OCI-LY7 (cell line): ENCODE data around the gene PATJ. TPM values are rescaled to one million over a fixed set of nuclear protein-coding genes. Genes with fewer than 3 reads are reported as not detected.
"Not testable (repeated sequence)": the region's sequence is repeated elsewhere in the genome, so short reads cannot be mapped to it uniquely, and the experiment has no call there.

ENCODE experiments used
- BruUV-seq: library from RNA; stranded (reverse); fragments of 400-500 nt; replicated peaks from 2 replicates; lab custom pipeline; 2021; lab: Mats Ljungman, UMichigan
- CTCF ChIA-PET: fragments of 300-600 bp; sonication (Branson Sonifier 250); formaldehyde crosslinking; loops from one replicate; lab custom pipeline; 2022; ENCODE audit warnings: antibody characterized with exemption; ENCODE audit not compliant: unreplicated experiment; lab: Charles Lee
- POLR2A ChIA-PET: fragments of 300-600 bp; sonication (Branson Sonifier 250); formaldehyde crosslinking; loops from one replicate; lab custom pipeline; 2022; ENCODE audit warnings: antibody characterized with exemption; lab: Charles Lee
- DNase-seq: peaks from one replicate; pipeline ENCODE4 v3.0.0-alpha.2; 2015; ENCODE audit warnings: low spot score
- H2AFZ ChIP-seq: fragments of 200-600 bp; sonication (generic), shearing (Covaris generic); 2 replicates; pipeline ENCODE4 v1.6.1; 2014; ENCODE audit warnings: mild to moderate bottlenecking, antibody characterized with exemption, low read length, moderate library complexity
- H3K27ac ChIP-seq: fragments of 200-600 bp; sonication (generic); 2 replicates; pipeline ENCODE4 v1.5.1; 2014; ENCODE audit warnings: mixed run types, low read depth, mild to moderate bottlenecking, moderate library complexity, low read length, inconsistent platforms; ENCODE audit not compliant: poor library complexity, severe bottlenecking
- H3K36me3 ChIP-seq: fragments of 200-600 bp; sonication (generic); 2 replicates; pipeline ENCODE4 v1.6.1; 2014; ENCODE audit warnings: mild to moderate bottlenecking, antibody characterized with exemption, low read length, moderate library complexity, mixed read lengths; ENCODE audit not compliant: insufficient read depth
- H3K4me1 ChIP-seq: fragments of 200-600 bp; sonication (generic); 2 replicates; pipeline ENCODE4 v1.5.1; 2014; ENCODE audit warnings: mild to moderate bottlenecking, low read length; ENCODE audit not compliant: insufficient read depth, poor library complexity, severe bottlenecking
- H3K4me2 ChIP-seq: fragments of 200-600 bp; sonication (generic); 2 replicates; pipeline ENCODE4 v1.6.1; 2014; ENCODE audit warnings: mild to moderate bottlenecking, low read length
- H3K4me3 ChIP-seq: fragments of 200-600 bp; sonication (generic); 2 replicates; pipeline ENCODE4 v1.5.1; 2014; ENCODE audit warnings: mild to moderate bottlenecking, low read depth, low read length; ENCODE audit not compliant: poor library complexity, severe bottlenecking
- H3K79me2 ChIP-seq: fragments of 200-600 bp; sonication (generic); 2 replicates; pipeline ENCODE4 v1.6.1; 2016; ENCODE audit warnings: low read depth, mild to moderate bottlenecking, low read length, moderate library complexity, mixed read lengths; ENCODE audit not compliant: insufficient read depth
- H3K9me2 ChIP-seq: fragments of 200-600 bp; sonication (generic); 2 replicates; pipeline ENCODE4 v1.6.1; 2016; ENCODE audit warnings: mild to moderate bottlenecking, low read length, mixed read lengths; ENCODE audit not compliant: insufficient read depth
- H3K9me3 ChIP-seq: fragments of 200-600 bp; sonication (generic); 2 replicates; pipeline ENCODE4 v1.6.1; 2014; ENCODE audit warnings: mild to moderate bottlenecking, mixed run types, low read length, mixed read lengths
- H4K20me1 ChIP-seq: fragments of 200-600 bp; sonication (generic); 2 replicates; pipeline ENCODE4 v1.6.1; 2014; ENCODE audit warnings: mild to moderate bottlenecking, antibody characterized with exemption, low read length, moderate library complexity, mixed read lengths; ENCODE audit not compliant: insufficient read depth
- EZH2phosphoT487 ChIP-seq: fragments of 200-600 bp; sonication (generic); IDR thresholded peaks from 2 replicates; pipeline ENCODE4 v1.6.1; 2018; ENCODE audit warnings: low read depth, borderline replicate concordance, mild to moderate bottlenecking, mixed run types, antibody characterized with exemption, low read length, moderate library complexity, mixed read lengths
- intact Hi-C: fragments of 100-400 bp; cut with micrococcal nuclease; formaldehyde crosslinking; loops from one replicate; pipeline ENCODE4 v1.10.0; 2022; ENCODE audit not compliant: unreplicated experiment
- total RNA-seq, 2 experiments: library from RNA; depleted of rRNA in 1 of 2; stranded (reverse); fragments of >200 nt in 1 of 2; shearing (Covaris generic) in 1 of 2; gene quantifications; 2 replicates each; pipeline ENCODE4 v1.2.3, GENCODE V29; 2014 to 2022
- TF ChIP-seq, protein P1 (sequence below): fragments of 200-600 bp; sonication (generic); conservative IDR thresholded peaks from 2 replicates; pipeline ENCODE4 v1.5.1; 2014; ENCODE audit warnings: mild to moderate bottlenecking, antibody characterized with exemption, low read length, moderate library complexity, mixed read lengths

Gene PATJ
- total RNA-seq, 2 experiments from 2014 or later, result 0.95 to 4.0 TPM

DNA sequence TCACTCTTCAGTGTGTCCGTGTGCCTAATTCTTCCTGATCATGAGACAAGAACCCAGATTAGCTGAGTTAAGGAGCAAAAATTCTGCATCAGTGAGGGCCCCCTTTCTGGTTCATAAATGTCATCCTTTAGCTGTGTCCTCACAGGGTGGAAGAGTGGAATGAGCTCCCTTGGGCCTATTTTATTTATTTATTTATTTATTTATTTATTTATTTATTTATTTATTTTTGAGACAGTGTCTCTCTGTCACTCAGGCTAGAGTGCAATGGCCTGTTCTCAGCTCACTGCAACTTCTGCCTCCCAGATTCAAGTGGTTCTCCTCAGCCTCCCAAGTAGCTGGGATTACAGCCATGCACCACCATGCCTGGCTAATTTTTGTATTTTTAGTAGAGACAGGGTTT is 131.7 kb downstream of the PATJ start:
- Histone ChIP-seq H2AFZ (no peak overlapping the region), H3K4me1 (no peaks in the 10 kb centered on the region), H3K79me2 (no peaks in the 10 kb centered on the region), H4K20me1 (no peaks in the 10 kb centered on the region), H3K4me3 (no peak overlapping the region), H3K9me2 (no peaks in the 10 kb centered on the region), H3K4me2 (no peak overlapping the region), H3K9me3 (no peaks in the 10 kb centered on the region), H3K27ac (no peak overlapping the region), H3K36me3 (no peaks in the 10 kb centered on the region)
- ChIA-PET POLR2A (no interaction called here), CTCF (no interaction called here)
- no TSS peak for BruUV-seq
- DNase-seq, result no peak
- TF ChIP-seq, protein P1, sequence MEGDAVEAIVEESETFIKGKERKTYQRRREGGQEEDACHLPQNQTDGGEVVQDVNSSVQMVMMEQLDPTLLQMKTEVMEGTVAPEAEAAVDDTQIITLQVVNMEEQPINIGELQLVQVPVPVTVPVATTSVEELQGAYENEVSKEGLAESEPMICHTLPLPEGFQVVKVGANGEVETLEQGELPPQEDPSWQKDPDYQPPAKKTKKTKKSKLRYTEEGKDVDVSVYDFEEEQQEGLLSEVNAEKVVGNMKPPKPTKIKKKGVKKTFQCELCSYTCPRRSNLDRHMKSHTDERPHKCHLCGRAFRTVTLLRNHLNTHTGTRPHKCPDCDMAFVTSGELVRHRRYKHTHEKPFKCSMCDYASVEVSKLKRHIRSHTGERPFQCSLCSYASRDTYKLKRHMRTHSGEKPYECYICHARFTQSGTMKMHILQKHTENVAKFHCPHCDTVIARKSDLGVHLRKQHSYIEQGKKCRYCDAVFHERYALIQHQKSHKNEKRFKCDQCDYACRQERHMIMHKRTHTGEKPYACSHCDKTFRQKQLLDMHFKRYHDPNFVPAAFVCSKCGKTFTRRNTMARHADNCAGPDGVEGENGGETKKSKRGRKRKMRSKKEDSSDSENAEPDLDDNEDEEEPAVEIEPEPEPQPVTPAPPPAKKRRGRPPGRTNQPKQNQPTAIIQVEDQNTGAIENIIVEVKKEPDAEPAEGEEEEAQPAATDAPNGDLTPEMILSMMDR, result no peak
- TF ChIP-seq EZH2phosphoT487, result no peak
- intact Hi-C loops, result no loop called here

DNA sequence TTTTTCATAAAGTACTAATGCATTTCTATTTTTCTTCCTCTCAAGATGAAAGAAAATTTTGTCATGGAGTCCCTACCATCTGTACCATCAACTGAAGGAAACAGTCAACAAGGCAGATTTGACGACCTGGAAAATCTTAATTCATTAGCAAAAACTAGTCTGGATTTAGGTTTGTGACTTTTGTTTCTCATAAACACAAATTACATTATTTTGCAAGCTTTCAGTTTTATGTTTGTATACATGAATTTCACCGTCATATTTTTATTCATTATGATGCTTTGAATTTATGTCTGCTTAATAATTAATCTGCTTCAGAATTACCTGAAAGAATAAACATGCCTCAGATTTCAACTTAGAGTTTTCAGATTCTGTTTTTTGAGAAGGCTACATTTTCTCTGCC is 132.9 kb downstream of the PATJ start:
- H3K36me3 ChIP-seq, result no peaks in the 10 kb centered on the region
- BruUV-seq, result no TSS peak
- no peaks in the 10 kb centered on the region for H4K20me1 ChIP-seq
- DNase-seq, result no peak
- H3K9me3 ChIP-seq, result no peaks in the 10 kb centered on the region
- H3K79me2 ChIP-seq, result no peaks in the 10 kb centered on the region
- no peak overlapping the region for H3K4me3 ChIP-seq
- H2AFZ ChIP-seq, result no peak overlapping the region
- no peaks in the 10 kb centered on the region for H3K9me2 ChIP-seq
- ChIA-PET POLR2A (no interaction called here), CTCF (no interaction called here)
- no peaks in the 10 kb centered on the region for H3K4me1 ChIP-seq
- TF ChIP-seq EZH2phosphoT487, result no peak
- TF ChIP-seq, protein P1, result no peak
- no peak overlapping the region for H3K27ac ChIP-seq
- H3K4me2 ChIP-seq, result no peak overlapping the region
- intact Hi-C loops, result no loop called here

DNA sequence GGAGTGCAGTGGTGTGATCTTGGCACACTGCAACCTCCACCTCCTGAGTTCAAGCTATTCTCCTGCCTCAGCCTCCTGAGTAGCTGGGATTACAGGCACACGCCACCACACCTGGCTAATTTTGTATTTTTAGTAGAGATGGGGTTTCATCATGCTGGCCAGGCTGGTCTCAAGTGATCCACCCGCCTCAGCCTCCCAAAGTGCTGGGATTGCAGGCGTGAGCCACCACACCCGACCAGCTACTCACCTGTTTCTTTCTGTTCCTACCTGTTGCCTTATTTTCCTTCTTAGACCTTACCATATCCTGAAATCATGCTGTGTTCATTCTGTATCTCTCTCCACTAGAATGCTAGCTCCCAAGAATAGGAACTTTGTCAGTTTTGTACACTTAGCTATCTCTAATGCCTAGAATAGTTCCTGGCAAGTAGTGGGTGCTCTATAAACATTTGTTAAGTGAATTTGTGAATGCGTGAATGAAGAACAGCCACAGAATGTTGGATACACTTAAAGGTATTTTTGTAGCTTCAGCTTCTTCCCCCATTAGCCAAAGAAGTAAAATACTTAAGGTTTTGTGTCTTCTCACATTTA is 137.7 kb downstream of the PATJ start:
- intact Hi-C loops, H3K4me2 ChIP-seq, POLR2A ChIA-PET, BruUV-seq, H3K4me3 ChIP-seq, H3K36me3 ChIP-seq, H3K9me3 ChIP-seq, H3K27ac ChIP-seq, H3K4me1 ChIP-seq, H4K20me1 ChIP-seq, H3K79me2 ChIP-seq, H3K9me2 ChIP-seq, H2AFZ ChIP-seq, CTCF ChIA-PET, DNase-seq: not testable (repeated sequence)
